HS-27A (cell line): ENCODE data around the gene RPA4.
"Not testable (repeated sequence)": the region's sequence is repeated elsewhere in the genome, so short reads cannot be mapped to it uniquely, and the experiment has no call there.

Source experiments
- DNase-seq: peaks from one replicate; pipeline ENCODE4 v3.0.0-alpha.2; 2012; ENCODE audit warnings: low read depth, missing footprints

The RPA4 gene, protein sequence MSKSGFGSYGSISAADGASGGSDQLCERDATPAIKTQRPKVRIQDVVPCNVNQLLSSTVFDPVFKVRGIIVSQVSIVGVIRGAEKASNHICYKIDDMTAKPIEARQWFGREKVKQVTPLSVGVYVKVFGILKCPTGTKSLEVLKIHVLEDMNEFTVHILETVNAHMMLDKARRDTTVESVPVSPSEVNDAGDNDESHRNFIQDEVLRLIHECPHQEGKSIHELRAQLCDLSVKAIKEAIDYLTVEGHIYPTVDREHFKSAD

DNA sequence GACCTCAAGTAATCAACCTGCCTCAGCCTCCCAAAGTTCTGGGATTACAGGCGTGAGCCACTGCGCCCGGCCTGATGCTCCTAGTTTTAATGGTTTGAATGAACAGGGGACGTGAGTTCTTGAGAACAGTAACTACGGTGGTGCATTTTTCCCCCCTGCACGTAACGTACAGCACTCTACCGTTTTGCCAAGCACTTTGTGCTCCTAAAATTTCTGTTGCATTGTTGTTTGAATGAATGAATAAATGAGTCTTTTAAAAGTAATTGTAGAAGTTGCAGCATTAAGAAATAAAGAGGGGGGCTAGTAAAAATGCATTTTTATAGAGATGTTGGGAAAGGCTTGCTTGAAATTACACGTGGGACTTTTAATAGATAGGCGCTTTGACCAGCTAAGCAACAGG lies at the start of gene RPA4:
TSS of gene RPA4 (plus strand) at position 301 of the 400 bp plus-strand sequence. CDS start 403 bp downstream, outside the sequence.
- no peak for DNase-seq

GRCh38 chrX:96834137-96834536 lies 49.6 kb upstream of the RPA4 start:
- no peak for DNase-seq

DNA sequence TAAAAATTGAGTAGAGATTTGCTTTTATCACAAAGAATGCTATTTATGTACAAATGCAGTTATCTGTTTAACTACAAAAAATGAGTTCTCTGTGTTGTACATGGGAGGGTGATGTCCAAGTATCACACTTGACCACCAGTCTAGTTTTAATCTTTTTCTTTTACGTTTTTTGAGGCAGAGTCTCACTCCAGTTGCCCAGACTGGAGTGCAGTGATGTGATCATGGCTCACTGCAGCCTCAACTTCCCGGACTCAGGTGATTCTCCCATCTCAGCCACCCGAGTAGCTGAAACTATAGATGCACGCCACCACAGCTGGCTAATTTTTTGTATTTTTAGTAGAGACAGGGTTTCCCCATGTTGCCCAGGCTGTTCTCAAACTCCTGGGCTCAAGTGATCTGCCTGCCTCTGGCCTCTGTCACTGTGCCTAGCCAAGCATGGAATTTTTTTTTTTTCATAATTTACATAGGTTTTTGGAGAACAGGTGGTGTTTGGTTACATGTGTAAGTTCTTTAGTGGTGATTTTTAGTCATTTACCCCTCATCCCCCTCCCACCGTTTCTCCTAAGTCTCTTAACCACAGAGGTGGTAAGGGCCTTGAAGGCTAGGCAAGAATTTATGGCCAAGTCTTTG lies 47.9 kb upstream of the RPA4 start:
- no peak for DNase-seq

DNA sequence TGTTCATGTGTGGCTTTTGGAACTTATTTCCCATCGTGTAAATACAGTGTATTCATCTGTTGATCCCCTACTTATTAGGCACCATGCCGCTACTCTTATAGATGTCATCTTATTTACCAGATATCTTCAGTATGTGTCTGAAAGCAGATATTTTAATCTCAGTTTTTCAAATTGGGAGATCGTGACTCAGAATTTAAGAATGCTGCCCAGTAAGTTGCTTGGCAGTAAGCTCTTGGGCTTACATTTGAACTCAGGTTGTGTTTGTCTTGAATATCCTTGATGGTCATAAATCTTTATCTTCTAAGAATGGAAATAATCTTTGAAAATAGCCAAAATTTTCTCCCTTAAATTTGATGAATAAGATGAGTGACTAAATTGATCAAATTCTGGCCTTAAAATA lies 45.9 kb upstream of the RPA4 start:
- no peak for DNase-seq

DNA sequence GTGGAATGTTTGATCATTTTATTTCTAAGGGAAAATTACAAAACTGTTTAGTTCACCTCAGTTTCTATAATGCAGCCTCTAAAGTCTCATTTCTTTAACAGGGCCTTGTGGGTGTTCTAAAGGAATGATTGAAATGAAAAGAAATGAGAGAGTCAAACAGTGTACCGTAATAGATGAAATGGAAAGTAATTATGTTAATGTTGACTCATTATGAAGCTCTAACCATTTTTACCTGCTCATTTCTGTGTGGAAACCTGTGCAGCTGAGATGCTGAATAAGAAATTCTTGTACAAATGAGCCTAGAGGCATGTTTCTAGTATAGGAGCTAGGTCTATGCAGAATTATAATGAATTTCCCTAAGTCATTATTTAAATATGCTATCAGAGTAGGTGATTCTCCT lies 45.2 kb upstream of the RPA4 start:
- no peak for DNase-seq

GRCh38 chrX:96841325-96841724 lies 42.4 kb upstream of the RPA4 start:
- no peak for DNase-seq

DNA sequence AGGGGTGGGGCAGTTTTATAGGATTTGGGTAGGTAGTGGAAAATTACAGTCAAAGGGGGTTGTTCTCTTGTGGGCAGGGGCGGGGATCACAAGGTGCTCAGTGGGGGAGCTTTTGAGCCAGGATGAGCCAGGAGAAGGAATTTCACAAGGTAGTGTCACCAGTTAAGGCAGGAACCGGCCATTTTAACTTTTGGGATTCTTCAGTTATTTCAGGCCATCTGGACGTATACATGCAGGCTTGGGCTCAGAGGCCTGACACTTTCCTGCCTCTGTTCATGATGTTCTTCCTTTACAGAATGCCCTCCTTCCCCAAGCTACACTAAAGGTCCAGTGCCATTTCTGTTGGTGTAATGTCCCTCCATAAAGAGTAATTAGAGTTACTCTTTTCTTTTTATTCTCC lies 41.8 kb upstream of the RPA4 start:
- DNase-seq: not testable (repeated sequence)

GRCh38 chrX:96843566-96843965 lies 40.1 kb upstream of the RPA4 start:
- DNase-seq: no peak

- DNase-seq: no peak
These were observed 36.9 kb upstream of the RPA4 start for GRCh38 chrX:96846841-96847240.

GRCh38 chrX:96859422-96859821 lies 24.3 kb upstream of the RPA4 start:
- DNase-seq: not testable (repeated sequence)

DNA sequence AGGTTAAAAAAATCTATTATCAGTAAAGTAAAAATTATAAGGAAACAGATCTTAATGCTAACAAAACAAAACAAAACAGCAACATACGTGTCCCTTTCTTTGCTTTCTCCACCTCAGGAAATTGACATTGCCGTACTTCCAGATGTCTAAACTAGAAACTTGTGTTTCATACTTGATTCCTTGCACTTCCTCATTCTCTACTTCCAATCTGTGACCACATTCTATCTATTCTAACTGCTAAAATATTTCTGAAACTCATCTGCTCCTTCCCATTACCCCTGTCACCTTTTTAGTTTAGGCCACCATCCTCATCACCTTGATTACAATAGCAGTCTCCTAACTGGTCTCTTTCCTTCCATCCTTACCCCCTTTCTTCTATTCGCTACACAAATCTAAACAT lies 22.5 kb upstream of the RPA4 start:
- DNase-seq: no peak

- no peak for DNase-seq
These were observed 22.0 kb upstream of the RPA4 start for GRCh38 chrX:96861661-96862060.

DNA sequence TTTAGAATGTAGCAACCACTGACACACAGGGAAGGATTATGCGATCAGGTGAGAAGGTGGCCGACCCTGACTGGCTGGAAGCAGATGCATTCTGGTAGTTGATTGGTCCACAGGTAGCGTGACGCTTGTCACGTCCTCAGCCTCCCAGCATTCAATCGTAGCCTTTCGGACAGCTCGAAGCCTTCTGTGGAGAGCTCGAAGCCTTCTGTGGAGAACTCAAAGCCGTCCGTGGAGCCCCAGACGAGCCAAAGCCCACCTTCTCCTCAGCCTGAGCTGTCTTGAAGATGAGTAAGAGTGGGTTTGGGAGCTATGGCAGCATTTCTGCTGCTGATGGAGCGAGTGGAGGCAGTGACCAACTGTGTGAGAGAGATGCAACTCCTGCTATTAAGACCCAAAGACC lies 319 bp downstream of the RPA4 start:
- DNase-seq: no peak

DNA sequence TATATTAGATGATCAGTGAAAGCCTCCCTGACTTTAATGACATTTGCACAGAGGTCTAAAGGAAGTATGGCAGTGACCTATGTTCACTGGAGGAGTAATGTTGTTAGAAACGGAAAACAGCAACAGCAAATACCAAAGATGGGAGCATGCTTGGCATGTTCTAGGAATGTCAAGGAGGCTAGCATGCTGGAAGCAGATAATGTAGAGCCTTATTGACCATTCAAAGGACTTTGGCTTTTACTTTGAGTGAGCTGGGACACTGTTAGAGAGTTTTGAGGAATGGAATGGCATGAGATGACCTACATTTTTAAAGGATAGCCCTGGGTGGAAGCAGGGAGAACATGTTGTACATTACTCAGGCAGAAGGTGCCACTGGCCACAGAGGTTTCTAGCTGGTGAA lies 6.0 kb downstream of the RPA4 start:
- DNase-seq: no peak

- no peak for DNase-seq
These were observed 23.0 kb downstream of the RPA4 start for GRCh38 chrX:96906741-96907140.

GRCh38 chrX:96907516-96908272 lies 24.0 kb downstream of the RPA4 start:
- DNase-seq: no peak

GRCh38 chrX:96909291-96909690 lies 25.6 kb downstream of the RPA4 start:
- no peak for DNase-seq

GRCh38 chrX:96918864-96919263 lies 35.2 kb downstream of the RPA4 start:
- DNase-seq: no peak

DNA sequence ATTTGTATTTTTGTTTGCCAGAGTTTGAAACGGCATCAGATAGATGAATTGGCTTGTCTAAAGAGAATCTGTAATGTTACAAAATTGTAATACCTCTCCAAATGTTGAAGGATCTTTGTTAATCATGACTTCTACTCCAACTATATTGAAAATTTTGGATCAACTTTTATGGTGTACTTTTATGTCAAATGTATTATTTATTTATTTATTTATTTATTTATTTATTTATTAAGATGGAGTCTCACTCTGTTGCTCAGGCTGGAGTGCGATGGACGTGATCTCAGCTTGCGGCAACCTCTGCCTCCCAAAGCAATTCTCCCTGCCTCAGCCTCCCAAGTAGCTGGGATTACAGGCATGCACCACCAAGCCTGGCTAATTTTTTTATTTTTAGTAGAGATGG lies 36.0 kb downstream of the RPA4 start:
- DNase-seq: no peak

- DNase-seq: no peak
These were observed 40.9 kb downstream of the RPA4 start for GRCh38 chrX:96924581-96924980.

- no peak for DNase-seq
These were observed 45.3 kb downstream of the RPA4 start for GRCh38 chrX:96929036-96929435.
